DOHH2 (cell line): ENCODE measurements around the gene TUBA8.

Experiments used
- H3F3A ChIP-seq: fragments of 200-600 bp; sonication (generic), shearing (Covaris generic); 2 replicates; pipeline ENCODE4 v1.6.0; 2016; ENCODE audit warnings: antibody characterized with exemption, mild to moderate bottlenecking; ENCODE audit not compliant: control insufficient read depth, insufficient read depth
- H3K27ac ChIP-seq: fragments of 200-600 bp; sonication (generic); 2 replicates; pipeline ENCODE4 v1.5.1; 2014; ENCODE audit warnings: low read depth, mild to moderate bottlenecking, low read length, moderate library complexity
- H3K27me3 ChIP-seq: fragments of 200-600 bp; sonication (generic); 2 replicates; pipeline ENCODE4 v1.6.1; 2014; ENCODE audit warnings: mild to moderate bottlenecking, low read length, mixed read lengths; ENCODE audit not compliant: control insufficient read depth
- H3K36me3 ChIP-seq: fragments of 200-600 bp; sonication (generic); 2 replicates; pipeline ENCODE4 v1.6.1; 2014; ENCODE audit warnings: mild to moderate bottlenecking, low read length, moderate library complexity, mixed read lengths; ENCODE audit not compliant: control insufficient read depth
- H3K4me1 ChIP-seq: fragments of 200-600 bp; sonication (generic); 2 replicates; pipeline ENCODE4 v1.6.1; 2014; ENCODE audit warnings: mild to moderate bottlenecking, low read length, mixed read lengths; ENCODE audit not compliant: control insufficient read depth
- H3K4me2 ChIP-seq: fragments of 200-600 bp; sonication (generic); 2 replicates; pipeline ENCODE4 v1.6.0; 2014; ENCODE audit warnings: mild to moderate bottlenecking, low read length, moderate library complexity
- H3K4me3 ChIP-seq: fragments of 200-600 bp; sonication (generic); 2 replicates; pipeline ENCODE4 v1.5.1; 2014; ENCODE audit warnings: mild to moderate bottlenecking, low read length, mixed read lengths
- H3K79me2 ChIP-seq: fragments of 200-600 bp; sonication (generic); 2 replicates; pipeline ENCODE4 v1.6.1; 2014; ENCODE audit warnings: mild to moderate bottlenecking, low read length, mixed read lengths; ENCODE audit not compliant: control insufficient read depth
- H3K9me2 ChIP-seq: fragments of 200-600 bp; sonication (generic); replicated peaks from 2 replicates; pipeline ENCODE4 v1.6.1; 2014; ENCODE audit warnings: mild to moderate bottlenecking, low read length, mixed read lengths; ENCODE audit not compliant: control insufficient read depth
- H3K9me3 ChIP-seq: fragments of 200-600 bp; sonication (generic); 2 replicates; pipeline ENCODE4 v1.6.1; 2014; ENCODE audit warnings: antibody characterized with exemption, low read length, mixed read lengths; ENCODE audit not compliant: control insufficient read depth, insufficient read depth
- H4K20me1 ChIP-seq: fragments of 200-600 bp; sonication (generic); 2 replicates; pipeline ENCODE4 v1.6.0; 2014; ENCODE audit warnings: low read depth, mild to moderate bottlenecking, antibody characterized with exemption, low read length, moderate library complexity; ENCODE audit not compliant: control insufficient read depth, insufficient read depth
- CTCF ChIP-seq: fragments of 200-600 bp; sonication (generic); IDR thresholded peaks from one replicate; pipeline ENCODE4 v1.5.1; 2014; ENCODE audit warnings: antibody characterized with exemption, mild to moderate bottlenecking, low read depth, low read length; ENCODE audit not compliant: poor library complexity, severe bottlenecking
- EZH2phosphoT487 ChIP-seq: fragments of 200-600 bp; sonication (generic); IDR thresholded peaks from 2 replicates; pipeline ENCODE4 v1.6.1; 2017; ENCODE audit warnings: borderline replicate concordance, mild to moderate bottlenecking, antibody characterized with exemption, low read length, moderate library complexity, mixed read lengths

TUBA8 gene

GRCh38 chr22:18118345-18118915, 7.8 kb downstream of the TUBA8 start:
- Histone ChIP-seq H3K4me2 (no peak overlapping the region), H4K20me1 (no peaks in the 10 kb centered on the region), H3K4me3 (no peak overlapping the region), H3K4me1 (peaks cover 16% of the 10 kb centered on the region), H3K27ac (no peak overlapping the region), H3K9me3 (no peaks in the 10 kb centered on the region), H3K27me3 (no peaks in the 10 kb centered on the region), H3K9me2 (no peaks in the 10 kb centered on the region), H3K36me3 (no peaks in the 10 kb centered on the region), H3K79me2 (no peaks in the 10 kb centered on the region), H3F3A (no peaks in the 10 kb centered on the region)
- TF ChIP-seq CTCF = no peak

GRCh38 chr22:18119409-18120110, 9.0 kb downstream of the TUBA8 start:
- peaks cover 5% of the 10 kb centered on the region for H3K4me1 ChIP-seq
- H3K36me3 ChIP-seq = no peaks in the 10 kb centered on the region
- H3K4me2 ChIP-seq = no peak overlapping the region
- H3K27ac ChIP-seq = no peak overlapping the region
- H3K9me3 ChIP-seq = no peaks in the 10 kb centered on the region
- no peaks in the 10 kb centered on the region for H4K20me1 ChIP-seq
- no peaks in the 10 kb centered on the region for H3K27me3 ChIP-seq
- TF ChIP-seq EZH2phosphoT487 (no peak), CTCF (no peak)
- no peak overlapping the region for H3K4me3 ChIP-seq
- H3F3A ChIP-seq = no peaks in the 10 kb centered on the region
- no peaks in the 10 kb centered on the region for H3K9me2 ChIP-seq
- H3K79me2 ChIP-seq = no peaks in the 10 kb centered on the region

GRCh38 chr22:18120857-18121256, 10.2 kb downstream of the TUBA8 start:
- Histone ChIP-seq H3K27me3 (no peaks in the 10 kb centered on the region), H3K9me2 (no peaks in the 10 kb centered on the region), H3F3A (no peaks in the 10 kb centered on the region), H3K9me3 (no peaks in the 10 kb centered on the region), H4K20me1 (no peaks in the 10 kb centered on the region), H3K4me3 (no peak overlapping the region), H3K4me2 (no peak overlapping the region), H3K4me1 (no peaks in the 10 kb centered on the region), H3K79me2 (no peaks in the 10 kb centered on the region), H3K36me3 (no peaks in the 10 kb centered on the region), H3K27ac (no peak overlapping the region)
- no peak for TF ChIP-seq EZH2phosphoT487

GRCh38 chr22:18121506-18121905, 10.9 kb downstream of the TUBA8 start:
- no peak overlapping the region for H3K4me2 ChIP-seq
- H3K79me2 ChIP-seq = no peaks in the 10 kb centered on the region
- no peaks in the 10 kb centered on the region for H3K27me3 ChIP-seq
- H3K27ac ChIP-seq = no peak overlapping the region
- no peaks in the 10 kb centered on the region for H4K20me1 ChIP-seq
- H3K9me3 ChIP-seq = no peaks in the 10 kb centered on the region
- TF ChIP-seq EZH2phosphoT487 = no peak
- TF ChIP-seq CTCF = no peak
- H3F3A ChIP-seq = no peaks in the 10 kb centered on the region
- H3K4me3 ChIP-seq = no peak overlapping the region
- no peaks in the 10 kb centered on the region for H3K4me1 ChIP-seq
- H3K9me2 ChIP-seq = no peaks in the 10 kb centered on the region
- peaks cover 2% of the 10 kb centered on the region for H3K36me3 ChIP-seq
